SK-N-SH (cell line): ENCODE results near the gene ADPRHL1.

Experiments
- ELF1 ChIP-seq: IDR thresholded peaks from 2 replicates; pipeline ENCODE4 v1.4.0; 2012
- EP300 ChIP-seq, 2 experiments: IDR thresholded peaks; 2 replicates each; pipeline versions ENCODE4 v1.4.0 to v1.6.1; 2012; ENCODE audit warnings: borderline replicate concordance in 1 of 2, low read depth in 1 of 2, low read length in 1 of 2
- EZH2phosphoT487 ChIP-seq: fragments of 200-600 bp; sonication (generic); IDR thresholded peaks from 2 replicates; pipeline ENCODE4 v1.6.1; 2017; ENCODE audit warnings: low read depth, mixed run types, mild to moderate bottlenecking, antibody characterized with exemption, moderate library complexity, borderline replicate concordance
- JUND ChIP-seq: IDR thresholded peaks from 2 replicates; pipeline ENCODE4 v1.4.0; 2012
- MXI1 ChIP-seq: IDR thresholded peaks from 2 replicates; pipeline ENCODE4 v1.6.1; 2012; ENCODE audit warnings: mild to moderate bottlenecking, low read depth, low read length, improper control_type of control experiment
- POLR2AphosphoS5 ChIP-seq: IDR thresholded peaks from 2 replicates; pipeline ENCODE4 v1.6.1; 2012; ENCODE audit warnings: low read depth, low read length
- SIN3A ChIP-seq: IDR thresholded peaks from 2 replicates; pipeline ENCODE4 v1.6.1; 2012; ENCODE audit warnings: low read depth, mild to moderate bottlenecking, low read length, moderate library complexity, borderline replicate concordance
- TAF1 ChIP-seq: IDR thresholded peaks from 2 replicates; pipeline ENCODE4 v1.6.1; 2012; ENCODE audit warnings: low read depth, mild to moderate bottlenecking, low read length, moderate library complexity, borderline replicate concordance
- TEAD4 ChIP-seq: IDR thresholded peaks from 2 replicates; pipeline ENCODE4 v1.4.0; 2012; ENCODE audit warnings: mild to moderate bottlenecking, borderline replicate concordance; ENCODE audit not compliant: insufficient read depth
- YY1 ChIP-seq: IDR thresholded peaks from 2 replicates; pipeline ENCODE4 v1.4.0; 2012; ENCODE audit warnings: low read depth, mild to moderate bottlenecking
- TF ChIP-seq, protein P1 (sequence below): IDR thresholded peaks from 2 replicates; pipeline ENCODE4; 2012
- TF ChIP-seq, protein P2 (sequence below): fragments of 200-600 bp; sonication (generic); IDR thresholded peaks from 2 replicates; pipeline ENCODE4 v1.6.1; 2017; ENCODE audit warnings: antibody characterized with exemption, mild to moderate bottlenecking, moderate library complexity
- TF ChIP-seq, protein P3 (sequence below): fragments of 150-350 bp; IDR thresholded peaks from 2 replicates; pipeline ENCODE4 v1.6.1; 2016; ENCODE audit warnings: mild to moderate bottlenecking, low read depth, low read length
- TF ChIP-seq, protein P4 (sequence below): IDR thresholded peaks from 2 replicates; pipeline ENCODE4 v1.4.0; 2012; ENCODE audit warnings: low read depth, borderline replicate concordance

DNA sequence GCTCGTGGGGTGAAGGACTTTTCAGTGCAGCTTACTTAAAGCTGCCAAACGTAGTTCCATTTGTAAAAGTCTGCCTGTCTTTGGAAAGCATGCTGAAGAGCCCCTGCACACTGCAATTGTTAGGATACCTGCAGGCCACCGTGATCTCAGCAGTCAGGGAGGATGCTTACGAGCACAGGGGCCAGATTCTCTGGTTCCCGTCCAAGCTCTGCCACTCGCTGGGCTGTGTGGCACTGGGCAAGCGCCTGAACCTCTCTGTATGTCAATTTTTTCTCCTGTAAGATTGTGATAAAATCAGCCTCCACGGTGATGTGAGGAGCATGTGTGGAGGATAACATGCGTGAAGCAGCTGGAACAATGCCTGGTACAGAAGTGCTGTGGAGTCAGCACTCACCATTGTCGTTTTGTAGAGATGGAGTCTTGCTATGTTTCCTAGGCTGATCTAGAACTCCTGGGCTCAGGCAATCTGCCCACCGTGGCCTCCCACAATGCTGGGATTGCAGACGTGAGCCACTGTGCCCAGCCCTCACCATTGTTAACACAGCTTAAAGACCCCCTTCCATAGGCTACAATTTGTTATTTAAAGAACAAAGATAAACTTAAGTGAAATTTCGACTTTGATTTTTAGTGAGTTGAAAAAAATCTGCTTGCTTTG lies 3.5 kb downstream of the ADPRHL1 start:
- TF ChIP-seq, protein P1, sequence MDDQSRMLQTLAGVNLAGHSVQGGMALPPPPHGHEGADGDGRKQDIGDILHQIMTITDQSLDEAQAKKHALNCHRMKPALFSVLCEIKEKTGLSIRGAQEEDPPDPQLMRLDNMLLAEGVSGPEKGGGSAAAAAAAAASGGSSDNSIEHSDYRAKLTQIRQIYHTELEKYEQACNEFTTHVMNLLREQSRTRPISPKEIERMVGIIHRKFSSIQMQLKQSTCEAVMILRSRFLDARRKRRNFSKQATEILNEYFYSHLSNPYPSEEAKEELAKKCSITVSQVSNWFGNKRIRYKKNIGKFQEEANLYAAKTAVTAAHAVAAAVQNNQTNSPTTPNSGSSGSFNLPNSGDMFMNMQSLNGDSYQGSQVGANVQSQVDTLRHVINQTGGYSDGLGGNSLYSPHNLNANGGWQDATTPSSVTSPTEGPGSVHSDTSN, result no peak
- TF ChIP-seq MXI1 (no peak), ELF1 (no peak), TEAD4 (no peak), EP300 (IDR thresholded peaks at IDR 0.05; ENCODE audit: borderline replicate concordance in 1 of 2, low read depth in 1 of 2, low read length in 1 of 2) (no peak), TAF1 (no peak), SIN3A (no peak), POLR2AphosphoS5 (no peak), YY1 (no peak), EZH2phosphoT487 (no peak), JUND (no peak)
- TF ChIP-seq, protein P2, sequence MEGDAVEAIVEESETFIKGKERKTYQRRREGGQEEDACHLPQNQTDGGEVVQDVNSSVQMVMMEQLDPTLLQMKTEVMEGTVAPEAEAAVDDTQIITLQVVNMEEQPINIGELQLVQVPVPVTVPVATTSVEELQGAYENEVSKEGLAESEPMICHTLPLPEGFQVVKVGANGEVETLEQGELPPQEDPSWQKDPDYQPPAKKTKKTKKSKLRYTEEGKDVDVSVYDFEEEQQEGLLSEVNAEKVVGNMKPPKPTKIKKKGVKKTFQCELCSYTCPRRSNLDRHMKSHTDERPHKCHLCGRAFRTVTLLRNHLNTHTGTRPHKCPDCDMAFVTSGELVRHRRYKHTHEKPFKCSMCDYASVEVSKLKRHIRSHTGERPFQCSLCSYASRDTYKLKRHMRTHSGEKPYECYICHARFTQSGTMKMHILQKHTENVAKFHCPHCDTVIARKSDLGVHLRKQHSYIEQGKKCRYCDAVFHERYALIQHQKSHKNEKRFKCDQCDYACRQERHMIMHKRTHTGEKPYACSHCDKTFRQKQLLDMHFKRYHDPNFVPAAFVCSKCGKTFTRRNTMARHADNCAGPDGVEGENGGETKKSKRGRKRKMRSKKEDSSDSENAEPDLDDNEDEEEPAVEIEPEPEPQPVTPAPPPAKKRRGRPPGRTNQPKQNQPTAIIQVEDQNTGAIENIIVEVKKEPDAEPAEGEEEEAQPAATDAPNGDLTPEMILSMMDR, result no peak
- TF ChIP-seq, protein P3, sequence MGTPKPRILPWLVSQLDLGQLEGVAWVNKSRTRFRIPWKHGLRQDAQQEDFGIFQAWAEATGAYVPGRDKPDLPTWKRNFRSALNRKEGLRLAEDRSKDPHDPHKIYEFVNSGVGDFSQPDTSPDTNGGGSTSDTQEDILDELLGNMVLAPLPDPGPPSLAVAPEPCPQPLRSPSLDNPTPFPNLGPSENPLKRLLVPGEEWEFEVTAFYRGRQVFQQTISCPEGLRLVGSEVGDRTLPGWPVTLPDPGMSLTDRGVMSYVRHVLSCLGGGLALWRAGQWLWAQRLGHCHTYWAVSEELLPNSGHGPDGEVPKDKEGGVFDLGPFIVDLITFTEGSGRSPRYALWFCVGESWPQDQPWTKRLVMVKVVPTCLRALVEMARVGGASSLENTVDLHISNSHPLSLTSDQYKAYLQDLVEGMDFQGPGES, result no peak
- TF ChIP-seq, protein P4, sequence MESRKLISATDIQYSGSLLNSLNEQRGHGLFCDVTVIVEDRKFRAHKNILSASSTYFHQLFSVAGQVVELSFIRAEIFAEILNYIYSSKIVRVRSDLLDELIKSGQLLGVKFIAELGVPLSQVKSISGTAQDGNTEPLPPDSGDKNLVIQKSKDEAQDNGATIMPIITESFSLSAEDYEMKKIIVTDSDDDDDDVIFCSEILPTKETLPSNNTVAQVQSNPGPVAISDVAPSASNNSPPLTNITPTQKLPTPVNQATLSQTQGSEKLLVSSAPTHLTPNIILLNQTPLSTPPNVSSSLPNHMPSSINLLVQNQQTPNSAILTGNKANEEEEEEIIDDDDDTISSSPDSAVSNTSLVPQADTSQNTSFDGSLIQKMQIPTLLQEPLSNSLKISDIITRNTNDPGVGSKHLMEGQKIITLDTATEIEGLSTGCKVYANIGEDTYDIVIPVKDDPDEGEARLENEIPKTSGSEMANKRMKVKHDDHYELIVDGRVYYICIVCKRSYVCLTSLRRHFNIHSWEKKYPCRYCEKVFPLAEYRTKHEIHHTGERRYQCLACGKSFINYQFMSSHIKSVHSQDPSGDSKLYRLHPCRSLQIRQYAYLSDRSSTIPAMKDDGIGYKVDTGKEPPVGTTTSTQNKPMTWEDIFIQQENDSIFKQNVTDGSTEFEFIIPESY, result no peak
